NCI-H2081 (cell line): ENCODE measurements around the gene NISCH.

Experiments used
- DNase-seq, 2 experiments: peaks; one replicate each; lab custom pipeline; 2025; lab: John Stamatoyannopoulos, UW

Gene NISCH

GRCh38 chr3:52541050-52541449 lies 85.6 kb downstream of the NISCH start:
- no peak for DNase-seq
